NCI-H1105 treated with DMSO at 0.1 percent for 48 hours (cell line): ENCODE results near the gene SLC34A1.
A peak's percentile ranks its signal among the peaks of the same experiment; 100 is the strongest.
"Not testable (repeated sequence)": the region's sequence is repeated elsewhere in the genome, so short reads cannot be mapped to it uniquely, and the experiment has no call there.

Experiments used
- DNase-seq: peaks from one replicate; lab custom pipeline; 2025; lab: John Stamatoyannopoulos, UW

SLC34A1 gene

DNA sequence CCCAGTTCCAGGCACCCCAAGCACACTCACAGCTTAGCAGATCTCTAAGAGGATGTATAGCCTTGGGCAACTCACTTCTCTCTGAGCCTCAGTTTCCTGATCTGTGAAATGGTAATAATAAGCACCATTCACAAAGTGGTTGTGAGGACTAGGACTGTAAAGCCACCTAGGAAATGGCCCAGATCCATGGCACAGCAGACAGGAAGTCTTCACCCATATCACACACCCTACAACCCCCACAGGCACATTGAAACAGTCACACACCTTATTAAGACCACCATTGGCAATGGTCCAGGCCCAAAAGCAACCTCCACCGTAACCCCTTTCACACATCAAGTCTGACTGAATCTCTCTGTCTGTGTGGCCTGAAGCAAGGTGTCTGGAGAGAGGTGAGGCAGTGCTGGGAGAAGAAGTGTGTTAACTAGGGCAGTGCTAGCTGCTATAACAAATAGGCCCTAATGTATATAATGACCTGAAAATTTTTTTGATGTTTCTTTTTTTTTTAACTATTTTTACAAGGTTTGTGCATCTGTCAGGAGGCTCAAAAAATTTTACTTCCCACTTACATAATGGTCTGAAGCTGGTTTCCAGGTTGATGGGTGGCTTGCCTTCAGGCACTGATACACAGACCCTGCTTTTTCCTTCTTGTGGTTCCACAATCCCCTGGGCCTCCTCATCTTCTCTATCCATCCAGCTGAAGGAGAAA lies 28.9 kb upstream of the SLC34A1 start:
- DNase-seq = no peak

DNA sequence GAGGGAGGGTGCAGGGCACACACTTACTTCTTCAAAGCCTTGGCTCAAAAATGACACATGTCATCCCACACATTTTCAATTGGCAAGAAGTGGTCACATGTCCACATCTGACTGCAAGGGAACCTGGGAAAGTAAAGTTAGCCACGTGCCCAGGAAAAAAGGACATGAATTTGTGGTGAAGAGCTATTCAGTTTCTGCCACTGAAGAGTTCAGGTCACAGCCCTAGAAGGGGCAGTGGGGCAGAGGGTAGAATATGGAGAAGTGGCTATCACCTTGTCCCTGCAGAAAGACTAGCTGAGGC lies 28.4 kb upstream of the SLC34A1 start:
- no peak for DNase-seq

DNA sequence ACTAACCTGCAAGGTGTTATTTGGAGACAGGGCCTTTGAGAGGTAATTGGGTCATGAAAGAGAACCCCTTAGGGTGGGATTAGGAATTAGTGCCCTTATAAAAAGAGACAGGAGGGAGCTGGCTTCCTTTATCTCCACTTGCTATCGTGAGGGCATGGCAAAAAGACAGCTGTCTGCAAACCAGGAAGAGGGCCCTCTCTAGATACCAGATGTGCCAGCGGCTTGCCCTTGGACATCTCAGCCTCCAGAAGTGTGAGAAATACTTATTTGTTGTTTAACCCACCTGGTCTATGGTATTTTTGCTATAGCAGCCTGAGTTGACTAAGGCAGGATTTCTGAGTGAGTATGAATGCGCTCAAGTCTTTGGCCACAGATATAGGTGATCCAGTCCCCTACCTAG lies 27.5 kb upstream of the SLC34A1 start:
- DNase-seq = no peak

DNA sequence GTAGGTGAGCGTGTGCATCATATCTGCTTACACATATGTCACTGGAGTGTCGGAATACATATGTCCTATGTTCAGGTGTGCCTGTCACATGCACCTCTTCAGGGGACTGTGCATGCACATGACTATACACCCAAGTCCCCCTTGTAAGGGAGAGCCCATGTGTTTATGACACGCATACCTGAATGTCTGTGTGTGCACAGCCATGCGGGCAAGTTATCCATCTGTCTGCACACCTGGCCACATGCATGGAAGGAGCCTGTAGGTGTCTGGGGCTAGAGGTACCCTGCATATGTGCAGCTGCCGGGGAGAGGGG lies 27.1 kb upstream of the SLC34A1 start:
- no peak for DNase-seq

DNA sequence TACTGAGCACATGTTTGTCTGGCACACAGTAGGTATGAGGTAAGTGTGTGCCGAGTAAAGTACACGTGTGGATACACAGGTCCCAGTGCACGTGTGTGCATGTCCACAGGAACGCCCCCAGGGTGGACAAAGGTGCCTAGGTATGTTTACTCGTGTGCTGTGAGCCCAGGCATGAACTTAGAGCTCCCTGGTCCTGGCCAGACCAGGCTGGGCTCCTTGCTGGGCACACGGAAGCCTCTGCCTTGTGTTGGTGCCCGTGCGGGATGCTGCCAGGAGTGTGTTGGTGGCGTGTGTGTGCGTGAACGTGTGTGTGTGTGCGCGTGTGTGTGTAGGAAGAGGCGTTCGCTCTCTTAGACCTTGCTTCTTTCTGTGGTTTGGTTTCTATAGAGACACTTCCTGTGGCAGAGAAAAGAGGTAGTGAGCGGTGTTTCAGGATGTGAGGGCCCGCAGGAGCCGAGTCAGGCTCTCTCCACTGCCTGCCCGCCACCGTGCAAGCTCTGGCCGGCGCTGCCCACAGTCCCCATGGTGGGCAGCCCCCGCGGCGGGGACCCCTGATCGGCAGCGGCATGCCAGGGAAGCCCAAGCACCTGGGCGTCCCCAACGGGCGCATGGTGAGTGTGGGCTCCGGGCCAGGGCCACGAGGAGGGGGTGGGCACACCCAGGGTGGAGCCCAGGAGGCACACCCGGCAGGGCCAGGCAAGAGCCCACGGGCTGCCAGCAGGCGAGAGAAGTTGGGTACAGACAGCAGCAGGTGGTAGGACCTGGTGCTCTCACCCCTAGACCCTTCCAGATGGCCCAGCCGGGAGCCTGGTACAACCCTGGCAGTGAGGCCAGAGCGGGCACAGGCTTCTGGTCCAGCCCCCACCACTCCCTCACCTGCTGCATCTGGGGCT lies 26.5 kb upstream of the SLC34A1 start, which contains the start of gene RGS14:
Gene RGS14, plus strand, starts transcription at position 466 of the 893 bp plus-strand sequence. Its CDS starts 101 bp downstream, at position 567.
- peak; percentile 43 for DNase-seq

DNA sequence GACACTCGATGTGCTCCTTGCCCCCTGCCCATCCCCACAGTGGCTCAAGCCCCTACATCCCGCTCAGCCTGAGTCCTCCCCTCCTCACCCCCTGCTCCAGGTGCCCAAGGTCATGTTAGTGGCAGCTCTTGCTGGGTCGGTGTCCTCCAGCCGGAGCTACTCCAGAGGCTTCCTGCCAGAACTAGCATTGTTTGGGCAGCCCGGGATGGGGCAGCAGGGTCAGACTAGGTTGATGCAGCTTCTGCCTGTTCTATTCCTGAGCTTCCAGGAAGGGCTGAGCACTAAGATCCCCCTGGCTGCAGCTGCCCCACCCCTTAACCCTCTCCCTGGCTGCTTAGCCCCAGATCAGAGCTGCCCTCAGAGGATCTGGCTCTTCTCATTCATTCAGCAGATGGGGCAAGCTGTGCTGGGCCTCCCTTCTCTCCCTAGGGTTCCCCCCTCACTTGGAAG lies 25.8 kb upstream of the SLC34A1 start:
- DNase-seq = no peak

DNA sequence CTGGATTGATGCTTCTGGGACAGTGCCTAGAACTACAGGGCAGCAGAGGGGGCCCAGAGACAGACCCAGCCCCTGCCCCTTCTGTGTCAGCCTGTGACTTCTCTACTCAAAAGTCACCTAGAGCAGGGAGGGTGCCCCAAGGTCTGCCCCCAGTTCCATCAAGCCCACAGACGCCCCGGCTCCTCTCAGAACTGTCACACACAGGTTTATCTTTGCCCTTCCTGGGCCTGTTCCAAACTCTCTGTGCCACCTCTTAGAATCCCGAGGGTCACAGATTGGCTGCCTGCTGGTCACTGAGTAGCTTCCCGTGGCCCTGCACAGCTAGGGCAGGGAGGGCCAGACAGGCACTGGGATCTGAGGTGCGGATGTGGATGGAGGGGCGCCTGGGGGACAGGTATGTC lies 24.8 kb upstream of the SLC34A1 start:
- DNase-seq = no peak

DNA sequence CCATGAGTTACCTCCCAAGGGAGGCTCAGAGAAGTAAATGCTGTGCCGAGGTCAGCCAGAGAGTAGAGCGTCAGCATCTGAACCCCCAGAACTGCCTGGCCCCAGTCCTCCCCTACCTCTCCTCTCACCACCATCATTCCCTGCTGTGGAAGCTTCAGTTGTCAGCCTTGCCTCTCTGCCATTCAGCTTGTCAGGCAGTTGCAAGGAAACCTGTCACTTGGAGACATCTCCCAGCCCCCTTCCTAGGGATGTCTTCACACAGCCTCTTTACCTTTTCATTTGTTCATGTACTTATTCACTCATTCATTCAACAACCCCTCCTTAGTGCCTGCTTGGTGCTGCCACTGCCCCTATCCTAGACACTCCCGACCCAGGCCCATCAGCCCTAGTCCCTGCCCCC lies 24.4 kb upstream of the SLC34A1 start:
- DNase-seq = no peak

DNA sequence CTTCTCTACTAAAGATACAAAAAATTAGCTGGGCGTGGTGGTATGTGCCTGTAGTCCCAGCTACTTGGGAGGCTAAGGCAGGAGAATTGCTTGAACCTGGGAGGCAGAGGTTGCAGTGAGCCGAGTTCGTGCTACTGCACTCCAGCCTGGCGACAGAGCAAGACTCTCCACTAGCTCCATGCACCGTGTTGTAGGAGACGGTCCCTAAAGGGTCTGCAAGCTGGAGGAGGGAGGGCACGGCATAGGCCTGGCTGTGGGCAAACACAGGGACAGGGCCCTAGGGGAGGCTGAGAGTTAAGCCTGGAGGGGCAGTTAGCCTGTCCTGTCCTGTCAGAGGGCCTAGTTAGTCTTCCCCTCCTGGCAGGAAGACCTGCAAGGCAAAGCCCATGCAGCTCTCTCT lies 23.5 kb upstream of the SLC34A1 start:
- DNase-seq = not testable (repeated sequence)

DNA sequence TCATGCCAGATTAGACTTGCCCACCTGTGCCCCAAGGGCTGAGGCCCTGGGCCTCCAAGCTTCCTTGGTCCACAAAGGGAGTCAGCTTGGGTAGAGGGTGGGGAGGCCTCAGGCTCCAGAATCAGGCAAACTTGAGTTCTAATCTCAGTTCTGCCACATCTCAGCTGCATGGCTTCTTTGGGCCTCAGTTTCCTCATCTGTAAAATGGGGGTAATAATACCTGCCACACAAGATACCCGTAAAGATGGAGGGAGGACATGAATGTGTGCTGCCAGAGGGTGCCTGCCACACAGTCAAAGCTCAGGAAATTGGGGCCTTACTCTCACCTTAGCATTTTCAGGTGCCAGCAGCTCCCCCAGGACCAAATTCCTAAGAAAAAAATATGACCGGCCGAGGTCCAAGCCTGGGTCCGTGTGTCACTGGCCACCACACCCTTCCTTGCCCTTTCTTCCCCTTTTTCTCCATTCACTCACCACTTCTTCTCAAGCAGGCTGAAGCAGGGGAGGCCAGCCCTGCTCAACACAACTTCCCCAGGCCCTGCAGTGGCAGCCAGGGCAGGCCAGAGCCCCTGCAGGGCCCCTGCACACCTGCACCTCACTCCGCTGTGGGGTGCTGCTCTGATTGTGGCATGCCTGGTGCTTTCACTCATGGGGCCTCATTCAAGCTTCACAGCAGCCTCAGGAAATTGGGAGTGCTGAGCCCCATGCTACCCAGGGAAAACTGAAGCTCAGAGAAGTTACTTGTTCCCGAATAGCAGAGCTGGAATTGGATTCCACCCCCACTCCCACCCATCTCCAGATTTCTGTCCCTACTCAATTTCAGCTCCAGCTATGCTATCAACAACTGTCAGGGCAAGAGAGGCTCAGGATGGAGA lies 22.6 kb upstream of the SLC34A1 start:
- no peak for DNase-seq

DNA sequence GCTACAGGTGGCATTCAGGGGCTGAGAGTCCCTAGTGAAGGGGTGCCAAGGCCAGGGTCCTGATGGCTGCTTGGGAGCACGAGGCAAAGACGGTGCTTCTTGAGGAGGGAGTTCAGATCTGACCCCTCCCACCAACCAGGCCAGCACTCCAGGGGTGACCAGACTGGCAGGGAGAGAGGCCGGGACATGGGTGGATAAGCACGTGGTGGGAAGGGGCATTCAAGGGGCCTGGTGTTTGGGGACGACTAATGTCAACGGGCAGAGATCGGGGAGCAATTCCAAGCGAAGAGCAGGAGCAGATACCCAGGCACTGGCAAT lies 22.0 kb upstream of the SLC34A1 start:
- no peak for DNase-seq

DNA sequence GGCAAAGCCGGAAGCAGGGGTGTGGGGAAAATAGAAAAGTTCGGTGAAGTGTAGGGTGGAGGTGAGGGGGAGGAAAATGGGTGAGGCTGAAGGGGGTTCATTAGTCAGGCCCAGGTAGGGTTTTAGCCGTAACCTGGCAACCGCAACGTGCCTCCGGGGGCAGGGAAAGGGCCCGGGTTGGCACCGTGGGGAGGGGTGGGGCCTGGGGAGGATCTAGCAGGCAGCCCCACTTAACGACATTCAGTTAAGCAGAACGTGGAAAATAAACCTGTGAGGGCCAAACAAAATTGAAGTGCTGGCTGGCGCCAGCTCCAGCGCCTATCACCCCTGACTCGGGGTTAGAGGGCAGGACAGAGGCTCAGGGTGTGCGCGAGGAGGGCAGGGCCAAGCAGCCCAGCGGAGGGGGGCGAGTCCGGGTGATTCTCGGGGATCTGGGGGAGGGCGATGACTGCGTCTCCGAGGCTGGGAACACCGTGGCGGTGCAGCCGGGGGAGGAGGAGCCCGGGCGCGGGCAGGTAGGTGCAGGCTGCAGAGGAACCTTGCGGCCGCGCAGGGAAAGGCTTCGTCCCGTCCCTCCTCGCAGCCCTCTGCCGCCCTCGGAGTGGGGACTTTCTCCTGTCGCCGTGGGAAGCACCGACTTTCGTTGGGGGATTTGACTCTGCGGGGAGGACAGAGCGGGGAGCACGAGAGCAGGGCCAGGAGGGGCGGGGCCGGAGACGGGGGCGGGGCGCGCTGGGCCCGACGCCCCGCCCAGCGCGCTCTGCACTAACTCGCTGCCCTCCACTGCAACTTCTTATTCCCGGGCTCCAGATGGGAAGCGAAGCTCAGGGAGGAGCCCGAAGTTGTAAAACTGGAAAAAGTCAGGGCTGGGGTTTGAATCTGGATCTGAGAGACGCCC lies 21.4 kb upstream of the SLC34A1 start:
- peak; percentile 58 for DNase-seq

DNA sequence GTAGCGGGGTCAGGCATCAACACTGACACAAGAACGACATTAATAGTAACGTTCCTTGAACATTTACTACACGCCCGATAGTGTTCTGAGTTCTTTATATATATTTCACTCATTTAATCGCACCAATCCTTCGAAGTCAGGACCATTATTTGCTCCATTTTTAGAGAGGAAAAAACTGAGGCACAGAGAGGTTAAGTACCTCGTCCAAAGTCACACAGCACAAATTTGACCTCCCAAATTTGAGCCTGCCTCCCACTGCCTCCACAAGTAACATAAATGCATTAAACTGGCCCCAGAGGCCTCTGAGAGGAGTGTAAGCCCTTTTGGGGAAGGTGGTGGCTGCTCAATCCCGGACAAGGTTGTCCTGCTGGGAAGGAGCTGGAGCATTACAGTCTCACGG lies 20.7 kb upstream of the SLC34A1 start:
- DNase-seq = no peak

DNA sequence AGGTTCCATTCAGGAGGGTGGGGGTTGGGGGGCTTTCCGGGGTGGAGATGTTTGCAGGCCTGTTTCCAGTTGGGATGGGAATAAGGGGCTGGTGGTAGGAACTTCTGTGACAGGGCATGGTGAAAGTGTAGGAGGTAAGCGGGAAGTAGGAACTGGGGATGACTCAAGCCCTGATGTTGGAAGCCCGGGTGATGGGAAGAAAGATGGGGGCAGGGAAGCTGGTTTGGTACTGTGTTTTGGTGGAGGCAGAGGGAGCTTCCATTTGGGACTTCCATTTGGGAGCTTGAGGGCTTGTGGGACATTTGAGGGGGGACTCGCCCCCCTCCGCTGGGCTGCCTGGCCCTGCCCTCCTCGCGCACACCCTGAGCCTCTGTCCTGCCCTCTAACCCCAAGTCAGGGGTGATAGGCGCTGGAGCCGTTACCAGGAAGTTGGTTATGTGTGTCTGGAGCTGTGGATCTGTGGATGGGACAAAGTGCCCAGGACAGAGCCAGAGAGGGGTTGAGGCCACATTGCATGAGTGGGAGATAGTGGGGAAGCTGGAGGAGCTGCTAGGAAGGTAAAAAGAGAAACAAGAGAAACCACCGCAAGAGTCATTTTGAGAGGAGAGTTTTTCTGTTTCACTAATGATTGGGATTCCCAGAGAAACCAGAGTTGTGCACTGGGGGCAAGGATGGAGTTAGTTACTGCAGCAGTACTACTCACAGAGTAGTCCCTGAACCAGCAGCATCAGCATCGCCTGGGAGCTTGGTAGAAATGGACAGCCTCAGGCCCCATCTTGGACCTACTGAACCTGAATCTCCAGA lies 19.9 kb upstream of the SLC34A1 start:
- DNase-seq = no peak

DNA sequence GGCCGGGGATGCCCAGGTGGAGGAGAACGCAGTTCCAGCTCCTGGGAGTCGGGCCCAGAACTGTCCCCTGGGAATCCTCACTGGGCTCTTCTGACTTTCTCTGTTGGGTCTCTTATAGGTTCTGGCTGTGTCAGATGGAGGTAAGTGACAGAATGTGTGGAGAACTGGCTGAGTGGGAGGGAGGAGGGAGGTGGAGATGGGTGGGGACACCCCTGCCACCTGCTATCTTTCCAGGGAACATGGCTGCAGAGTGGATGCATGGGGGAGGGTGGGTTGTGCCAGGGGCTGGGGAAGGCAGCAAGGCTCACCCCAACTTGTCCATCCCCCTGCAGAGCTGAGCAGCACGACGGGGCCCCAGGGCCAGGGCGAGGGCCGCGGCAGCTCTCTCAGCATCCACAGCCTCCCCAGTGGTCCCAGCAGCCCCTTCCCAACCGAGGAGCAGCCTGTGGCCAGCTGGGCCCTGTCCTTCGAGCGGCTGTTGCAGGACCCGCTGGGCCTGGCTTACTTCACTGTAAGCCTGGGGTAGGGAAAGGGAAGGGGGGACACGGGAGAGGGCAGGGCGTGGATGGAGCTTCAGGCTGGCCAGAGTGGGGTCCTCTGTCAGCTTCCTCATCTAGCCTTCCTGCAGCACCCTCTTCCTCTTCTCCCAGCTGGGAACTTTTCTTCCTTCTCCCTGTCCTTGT lies 18.2 kb upstream of the SLC34A1 start:
- no peak for DNase-seq

DNA sequence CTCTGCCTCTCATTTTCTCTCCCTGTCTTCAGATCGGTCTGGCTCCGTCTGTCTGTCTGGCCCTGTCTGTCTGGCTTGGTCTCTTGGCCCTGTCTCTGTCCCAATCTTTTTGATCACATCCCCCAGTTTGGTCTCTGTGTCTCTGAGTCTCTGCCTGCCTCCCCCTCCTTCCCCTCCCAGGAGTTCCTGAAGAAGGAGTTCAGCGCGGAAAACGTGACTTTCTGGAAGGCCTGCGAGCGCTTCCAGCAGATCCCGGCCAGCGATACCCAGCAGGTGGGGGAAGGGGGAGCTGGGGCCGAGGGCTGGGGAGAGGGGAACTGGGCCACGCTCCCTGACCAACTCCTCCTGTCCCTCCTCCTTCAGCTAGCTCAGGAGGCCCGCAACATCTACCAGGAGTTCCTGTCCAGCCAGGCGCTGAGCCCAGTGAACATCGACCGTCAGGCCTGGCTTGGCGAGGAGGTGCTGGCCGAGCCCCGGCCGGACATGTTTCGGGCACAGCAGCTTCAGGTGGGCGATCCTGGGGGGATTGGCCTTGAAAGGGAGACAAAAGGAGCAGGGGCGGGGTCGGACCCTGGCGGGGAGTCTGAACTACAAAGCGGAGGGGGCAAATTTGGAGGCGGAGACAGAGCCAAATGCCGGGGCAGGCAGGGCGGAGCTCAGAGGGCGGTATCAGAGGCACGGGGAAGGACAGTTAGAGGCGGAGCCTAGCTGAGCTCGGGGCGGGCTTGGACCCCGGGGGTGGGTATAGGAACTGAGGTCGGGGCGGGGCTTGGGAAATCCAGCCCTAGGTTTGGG lies 17.5 kb upstream of the SLC34A1 start:
- DNase-seq = no peak

DNA sequence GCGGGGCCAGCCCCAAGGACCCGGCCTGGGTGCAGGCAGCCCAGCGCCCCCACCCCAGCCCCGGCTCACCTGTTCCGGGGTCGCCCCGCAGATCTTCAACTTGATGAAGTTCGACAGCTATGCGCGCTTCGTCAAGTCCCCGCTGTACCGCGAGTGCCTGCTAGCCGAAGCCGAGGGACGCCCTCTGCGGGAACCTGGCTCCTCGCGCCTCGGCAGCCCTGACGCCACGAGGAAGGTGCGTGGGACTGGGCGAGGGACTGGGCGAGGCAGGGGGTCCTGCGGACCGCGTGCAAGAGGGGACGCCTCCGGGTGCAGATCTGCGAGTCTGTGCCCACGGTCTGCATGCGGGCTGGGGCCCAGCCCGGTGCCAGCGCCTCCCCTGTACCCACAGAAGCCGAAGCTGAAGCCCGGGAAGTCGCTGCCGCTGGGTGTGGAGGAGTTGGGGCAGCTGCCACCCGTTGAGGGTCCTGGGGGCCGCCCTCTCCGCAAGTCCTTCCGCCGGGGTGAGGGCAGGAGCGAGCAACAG lies 16.8 kb upstream of the SLC34A1 start:
- no peak for DNase-seq

DNA sequence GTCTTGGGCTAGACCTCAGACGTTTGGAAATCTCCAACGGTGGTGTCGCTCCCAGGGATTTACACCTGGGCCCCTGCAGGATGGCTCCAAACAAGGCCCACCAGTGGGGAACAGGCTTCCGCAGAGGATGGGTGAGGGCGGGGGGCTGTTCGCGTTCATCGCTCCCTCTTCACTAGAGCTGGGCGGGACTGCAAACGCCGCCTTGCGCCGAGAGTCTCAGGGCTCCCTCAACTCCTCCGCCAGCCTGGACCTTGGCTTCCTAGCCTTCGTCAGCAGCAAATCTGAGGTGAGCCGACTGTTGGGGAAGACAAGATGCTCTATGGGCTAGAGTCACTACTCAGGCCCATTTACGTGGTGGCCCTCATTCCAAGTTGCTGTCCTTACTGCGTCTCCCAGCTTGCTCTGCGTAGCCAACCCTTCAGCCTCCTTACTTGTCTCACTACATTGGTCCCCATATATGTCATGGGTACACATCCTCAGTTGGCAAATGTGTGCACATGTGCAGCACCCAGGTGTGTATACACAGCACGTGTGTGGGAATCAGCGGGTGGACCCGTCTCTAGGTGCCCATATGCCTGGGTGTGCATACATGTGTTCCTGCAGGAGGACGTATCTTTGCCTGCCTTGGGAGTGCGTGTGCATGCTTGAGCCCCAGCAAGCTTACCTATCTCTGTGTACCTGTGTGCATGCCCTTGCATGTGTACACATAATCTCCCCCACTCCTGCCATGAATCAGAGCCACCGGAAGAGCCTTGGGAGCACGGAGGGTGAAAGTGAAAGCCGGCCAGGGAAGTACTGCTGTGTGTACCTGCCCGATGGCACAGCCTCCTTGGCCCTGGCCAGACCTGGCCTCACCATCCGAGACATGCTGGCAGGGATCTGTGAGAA lies 16.0 kb upstream of the SLC34A1 start:
- DNase-seq = no peak
